GM12891 (cell line): ENCODE data around the gene ABCA13.

Experiments
- PAX5 ChIP-seq: IDR thresholded peaks from 2 replicates; pipeline ENCODE4 v1.6.1; 2011; ENCODE audit warnings: low read length, moderate library complexity, mild to moderate bottlenecking; ENCODE audit not compliant: insufficient read depth, severe bottlenecking
- POLR2A ChIP-seq: IDR thresholded peaks from 2 replicates; pipeline ENCODE4 v1.6.1; 2011; ENCODE audit warnings: low read depth, low read length, control low read depth
- POLR2AphosphoS5 ChIP-seq: IDR thresholded peaks from 2 replicates; pipeline ENCODE4 v1.6.1; 2011; ENCODE audit warnings: low read depth, low read length, control low read depth
- SPI1 ChIP-seq: IDR thresholded peaks from 2 replicates; pipeline ENCODE4 v1.6.1; 2011; ENCODE audit warnings: low read depth, low read length, control low read depth
- TAF1 ChIP-seq: IDR thresholded peaks from 2 replicates; pipeline ENCODE4 v1.6.1; 2011; ENCODE audit warnings: low read depth, low read length, control low read depth

DNA sequence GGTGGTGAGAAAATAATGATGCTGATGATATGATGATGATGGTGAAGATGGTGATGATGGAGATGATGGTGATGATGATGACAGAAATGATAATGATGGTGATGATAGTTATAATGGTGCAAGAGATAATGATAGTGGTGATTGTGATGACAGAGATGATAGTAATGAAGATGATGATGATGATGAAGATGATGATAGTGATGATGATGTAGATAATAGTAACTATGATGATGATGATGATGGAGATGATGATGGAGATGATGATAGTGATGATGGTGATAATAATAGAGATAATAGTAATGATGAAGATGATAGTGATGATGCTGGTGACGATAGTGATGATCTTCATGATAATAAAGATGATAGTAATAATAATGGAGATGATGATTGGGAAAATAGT is 22.2 kb downstream of the ABCA13 start:
- TF ChIP-seq POLR2AphosphoS5: no peak
- no peak for TF ChIP-seq POLR2A
- TF ChIP-seq TAF1: no peak
- TF ChIP-seq SPI1: no peak
- TF ChIP-seq PAX5: no peak
